ENCODE results near the gene KRT1.

DNA sequence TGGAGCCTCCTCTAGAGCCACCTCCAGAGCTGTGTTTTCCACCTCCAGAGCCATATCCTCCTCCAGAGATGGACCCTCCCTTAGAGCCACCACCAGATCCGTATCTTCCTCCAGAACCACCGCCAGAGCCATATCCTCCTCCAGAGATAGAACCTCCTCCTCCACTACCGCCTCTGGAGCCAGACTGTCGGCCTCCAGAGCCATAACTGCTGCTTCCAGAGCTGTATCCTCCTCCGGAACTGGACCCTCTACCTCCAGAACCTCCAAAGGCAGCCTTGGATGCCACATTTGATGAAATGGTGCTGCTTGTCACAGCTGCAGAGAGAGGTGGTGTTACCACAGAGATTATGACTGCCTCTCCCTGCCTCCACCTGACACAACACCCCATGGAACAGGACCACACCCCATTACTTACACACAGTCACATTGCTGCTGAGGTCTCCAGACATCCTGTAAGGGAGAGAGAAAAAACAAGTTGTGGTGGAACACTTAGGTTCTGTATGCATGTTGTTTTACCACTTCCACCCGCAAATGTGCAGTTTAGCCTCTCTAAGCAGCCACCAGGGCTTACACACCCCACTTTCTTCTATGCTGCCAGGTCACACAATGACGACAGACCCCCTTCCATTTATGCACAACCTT, 35.0 kb downstream of the KRT1 start:
- TF ChIP-seq ZNF510 (tag by site-specific recombination; IDR thresholded peaks at IDR 0.05; ENCODE audit: insufficient replicate concordance), result no peak
- no peak for TF ChIP-seq PRDM2 (tag by site-specific recombination; IDR thresholded peaks at IDR 0.05; ENCODE audit: borderline replicate concordance)
- no peak for TF ChIP-seq SCRT2 (tag by site-specific recombination; IDR thresholded peaks at IDR 0.05)
- TF ChIP-seq INSM2 (tag by site-specific recombination; IDR thresholded peaks at IDR 0.05), result no peak
- TF ChIP-seq ZNF19 (tag by site-specific recombination; IDR thresholded peaks at IDR 0.05; ENCODE audit: low read depth), result no peak
- TF ChIP-seq ZNF658 (tag by site-specific recombination; IDR thresholded peaks at IDR 0.05), result no peak
- TF ChIP-seq ZNF654 (tag by site-specific recombination; IDR thresholded peaks at IDR 0.05; ENCODE audit: low read depth), result no peak
- TF ChIP-seq, protein P1, sequence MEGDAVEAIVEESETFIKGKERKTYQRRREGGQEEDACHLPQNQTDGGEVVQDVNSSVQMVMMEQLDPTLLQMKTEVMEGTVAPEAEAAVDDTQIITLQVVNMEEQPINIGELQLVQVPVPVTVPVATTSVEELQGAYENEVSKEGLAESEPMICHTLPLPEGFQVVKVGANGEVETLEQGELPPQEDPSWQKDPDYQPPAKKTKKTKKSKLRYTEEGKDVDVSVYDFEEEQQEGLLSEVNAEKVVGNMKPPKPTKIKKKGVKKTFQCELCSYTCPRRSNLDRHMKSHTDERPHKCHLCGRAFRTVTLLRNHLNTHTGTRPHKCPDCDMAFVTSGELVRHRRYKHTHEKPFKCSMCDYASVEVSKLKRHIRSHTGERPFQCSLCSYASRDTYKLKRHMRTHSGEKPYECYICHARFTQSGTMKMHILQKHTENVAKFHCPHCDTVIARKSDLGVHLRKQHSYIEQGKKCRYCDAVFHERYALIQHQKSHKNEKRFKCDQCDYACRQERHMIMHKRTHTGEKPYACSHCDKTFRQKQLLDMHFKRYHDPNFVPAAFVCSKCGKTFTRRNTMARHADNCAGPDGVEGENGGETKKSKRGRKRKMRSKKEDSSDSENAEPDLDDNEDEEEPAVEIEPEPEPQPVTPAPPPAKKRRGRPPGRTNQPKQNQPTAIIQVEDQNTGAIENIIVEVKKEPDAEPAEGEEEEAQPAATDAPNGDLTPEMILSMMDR (tag by site-specific recombination; IDR thresholded peaks at IDR 0.05), result no peak
- no peak for TF ChIP-seq ZNF169 (tag by site-specific recombination; IDR thresholded peaks at IDR 0.05)
